GM19467 (cell line): ENCODE data around the gene HFE.
"Not testable (repeated sequence)": the region's sequence is repeated elsewhere in the genome, so short reads cannot be mapped to it uniquely, and the experiment has no call there.

Source experiments
- ATAC-seq: cut with Tn5 transposase; IDR thresholded peaks from one replicate; pipeline ENCODE4 v1.9.1; 2021; ENCODE audit warnings: mild to moderate bottlenecking, moderate library complexity; ENCODE audit not compliant: unreplicated experiment

Gene HFE, protein sequence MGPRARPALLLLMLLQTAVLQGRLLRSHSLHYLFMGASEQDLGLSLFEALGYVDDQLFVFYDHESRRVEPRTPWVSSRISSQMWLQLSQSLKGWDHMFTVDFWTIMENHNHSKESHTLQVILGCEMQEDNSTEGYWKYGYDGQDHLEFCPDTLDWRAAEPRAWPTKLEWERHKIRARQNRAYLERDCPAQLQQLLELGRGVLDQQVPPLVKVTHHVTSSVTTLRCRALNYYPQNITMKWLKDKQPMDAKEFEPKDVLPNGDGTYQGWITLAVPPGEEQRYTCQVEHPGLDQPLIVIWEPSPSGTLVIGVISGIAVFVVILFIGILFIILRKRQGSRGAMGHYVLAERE

DNA sequence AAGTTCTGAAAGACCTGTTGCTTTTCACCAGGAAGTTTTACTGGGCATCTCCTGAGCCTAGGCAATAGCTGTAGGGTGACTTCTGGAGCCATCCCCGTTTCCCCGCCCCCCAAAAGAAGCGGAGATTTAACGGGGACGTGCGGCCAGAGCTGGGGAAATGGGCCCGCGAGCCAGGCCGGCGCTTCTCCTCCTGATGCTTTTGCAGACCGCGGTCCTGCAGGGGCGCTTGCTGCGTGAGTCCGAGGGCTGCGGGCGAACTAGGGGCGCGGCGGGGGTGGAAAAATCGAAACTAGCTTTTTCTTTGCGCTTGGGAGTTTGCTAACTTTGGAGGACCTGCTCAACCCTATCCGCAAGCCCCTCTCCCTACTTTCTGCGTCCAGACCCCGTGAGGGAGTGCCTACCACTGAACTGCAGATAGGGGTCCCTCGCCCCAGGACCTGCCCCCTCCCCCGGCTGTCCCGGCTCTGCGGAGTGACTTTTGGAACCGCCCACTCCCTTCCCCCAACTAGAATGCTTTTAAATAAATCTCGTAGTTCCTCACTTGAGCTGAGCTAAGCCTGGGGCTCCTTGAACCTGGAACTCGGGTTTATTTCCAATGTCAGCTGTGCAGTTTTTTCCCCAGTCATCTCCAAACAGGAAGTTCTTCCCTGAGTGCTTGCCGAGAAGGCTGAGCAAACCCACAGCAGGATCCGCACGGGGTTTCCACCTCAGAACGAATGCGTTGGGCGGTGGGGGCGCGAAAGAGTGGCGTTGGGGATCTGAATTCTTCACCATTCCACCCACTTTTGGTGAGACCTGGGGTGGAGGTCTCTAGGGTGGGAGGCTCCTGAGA is at the start of gene HFE:
Gene HFE (plus strand): TSS at position 146 of the 832 bp plus-strand sequence. CDS start 12 bp downstream, at position 158.
- no peak for ATAC-seq

DNA sequence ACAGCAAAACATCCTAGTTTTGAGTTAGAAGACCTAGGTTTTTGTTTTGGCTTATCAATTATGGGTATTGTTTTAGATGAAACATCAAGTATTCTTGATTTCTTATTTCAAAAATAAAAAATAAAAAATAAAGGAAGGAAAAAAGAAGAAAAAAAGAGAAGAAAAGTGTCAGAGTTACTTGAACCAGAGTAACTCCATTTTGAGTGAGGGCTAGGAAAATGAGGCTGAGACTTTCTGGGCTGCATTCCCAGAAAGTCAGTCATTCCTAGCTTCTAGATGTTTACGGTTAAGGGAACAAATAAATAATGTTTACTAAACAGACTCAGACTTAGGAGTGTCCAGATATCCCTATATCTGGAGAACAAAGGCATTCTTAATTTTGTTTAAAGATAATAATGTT is 45.3 kb upstream of the HFE start:
- ATAC-seq, result no peak

DNA sequence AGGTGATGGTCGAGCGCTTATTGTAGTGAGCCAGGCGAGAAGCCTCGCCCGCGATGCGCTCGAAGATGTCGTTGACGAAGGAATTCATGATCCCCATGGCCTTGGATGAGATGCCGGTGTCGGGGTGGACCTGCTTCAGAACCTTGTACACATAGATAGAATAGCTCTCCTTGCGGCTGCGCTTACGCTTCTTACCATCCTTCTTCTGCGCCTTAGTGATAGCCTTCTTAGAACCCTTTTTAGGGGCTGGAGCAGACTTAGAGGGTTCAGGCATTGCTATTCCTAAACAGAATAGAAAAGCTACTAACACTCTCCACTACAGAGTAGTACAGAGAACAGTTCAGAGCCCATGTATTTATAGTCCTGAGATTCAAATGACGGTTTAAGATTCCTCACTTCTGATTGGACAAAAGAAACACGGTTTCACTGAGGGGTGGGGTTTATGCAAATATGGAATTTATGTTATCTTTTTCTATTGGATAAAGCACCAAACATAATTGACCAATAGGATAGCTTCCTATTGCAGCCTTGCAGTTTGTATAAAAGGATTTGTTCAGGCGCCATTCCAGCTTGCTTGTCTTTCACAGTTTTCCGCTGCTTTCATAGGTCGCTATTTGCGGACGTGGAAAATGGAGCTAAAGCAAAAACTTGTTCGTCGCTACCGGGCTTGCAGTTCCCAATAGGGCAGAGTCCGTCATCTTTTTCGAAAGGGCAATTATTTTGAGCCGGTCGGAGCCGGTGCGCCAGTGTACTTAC is 43.7 kb upstream of the HFE start:
- ATAC-seq, result peak; percentile 46

DNA sequence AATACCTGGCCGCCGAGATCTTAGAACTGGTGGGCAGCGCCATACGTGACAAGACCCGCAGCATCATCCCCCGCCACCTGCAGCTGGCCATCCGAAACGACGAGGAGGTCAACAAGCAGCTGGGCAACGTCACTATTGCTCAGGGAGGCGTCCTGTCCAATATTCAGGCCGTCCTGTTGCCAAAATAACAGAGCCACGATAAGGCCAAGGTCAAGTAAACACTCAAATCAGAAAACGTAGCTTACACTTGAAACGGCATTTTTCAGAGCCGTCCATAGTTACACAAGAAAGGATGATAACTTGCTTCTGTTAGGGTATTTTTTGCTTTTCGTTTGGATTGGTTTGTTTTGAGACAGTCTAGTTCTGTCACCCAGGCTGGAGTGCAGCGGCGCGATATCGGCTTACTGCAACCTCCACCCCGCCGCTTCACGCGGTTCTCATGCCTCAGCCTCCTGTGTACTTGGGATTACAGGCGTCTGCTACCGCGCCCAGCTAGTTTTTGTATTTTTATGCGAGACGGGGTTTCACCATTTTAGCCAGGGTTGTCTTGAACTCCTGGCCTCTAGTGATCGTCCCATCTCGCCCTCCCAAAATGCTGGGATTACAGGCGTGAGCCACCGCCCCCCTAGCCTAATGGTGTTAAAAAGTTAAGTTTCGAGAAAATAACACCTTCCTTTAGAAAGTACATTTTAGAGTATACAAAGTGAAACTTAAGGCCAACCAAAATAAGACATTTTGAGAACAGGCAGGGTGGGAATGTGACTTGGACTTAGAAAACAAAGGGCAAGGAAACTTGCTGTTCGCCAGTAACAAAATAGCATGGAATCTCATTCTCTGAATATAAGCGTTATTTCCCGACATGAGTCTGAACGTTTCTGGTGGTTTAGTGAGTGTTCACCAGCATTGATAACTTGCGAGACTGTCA is 42.8 kb upstream of the HFE start:
- ATAC-seq, result peak; percentile 32

DNA sequence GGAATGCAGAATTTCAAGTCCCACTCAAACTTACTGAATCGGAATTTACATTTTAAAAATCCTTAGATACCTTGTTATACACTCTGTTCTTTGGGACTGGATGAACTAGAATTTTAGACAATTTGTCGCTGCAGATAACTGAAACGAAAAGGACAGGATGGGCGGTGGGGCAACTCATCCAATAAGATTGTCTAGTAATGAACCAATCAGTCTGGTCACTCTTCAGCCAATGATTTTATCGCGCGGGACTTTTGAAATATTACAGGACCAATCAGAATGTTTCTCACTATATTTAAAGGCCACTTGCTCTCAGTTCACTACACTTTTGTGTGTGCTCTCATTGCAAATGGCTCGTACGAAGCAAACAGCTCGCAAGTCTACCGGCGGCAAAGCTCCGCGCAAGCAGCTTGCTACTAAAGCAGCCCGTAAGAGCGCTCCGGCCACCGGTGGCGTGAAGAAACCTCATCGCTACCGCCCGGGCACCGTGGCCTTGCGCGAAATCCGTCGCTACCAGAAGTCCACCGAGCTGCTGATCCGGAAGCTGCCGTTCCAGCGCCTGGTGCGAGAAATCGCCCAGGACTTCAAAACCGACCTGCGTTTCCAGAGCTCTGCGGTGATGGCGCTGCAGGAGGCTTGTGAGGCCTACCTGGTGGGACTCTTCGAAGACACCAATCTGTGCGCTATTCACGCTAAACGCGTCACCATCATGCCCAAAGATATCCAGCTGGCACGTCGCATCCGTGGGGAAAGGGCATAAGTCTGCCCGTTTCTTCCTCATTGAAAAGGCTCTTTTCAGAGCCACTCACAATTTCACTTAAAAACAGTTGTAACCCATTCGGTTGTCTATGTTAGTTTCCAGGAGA is 41.9 kb upstream of the HFE start:
- peak; percentile 49 for ATAC-seq

DNA sequence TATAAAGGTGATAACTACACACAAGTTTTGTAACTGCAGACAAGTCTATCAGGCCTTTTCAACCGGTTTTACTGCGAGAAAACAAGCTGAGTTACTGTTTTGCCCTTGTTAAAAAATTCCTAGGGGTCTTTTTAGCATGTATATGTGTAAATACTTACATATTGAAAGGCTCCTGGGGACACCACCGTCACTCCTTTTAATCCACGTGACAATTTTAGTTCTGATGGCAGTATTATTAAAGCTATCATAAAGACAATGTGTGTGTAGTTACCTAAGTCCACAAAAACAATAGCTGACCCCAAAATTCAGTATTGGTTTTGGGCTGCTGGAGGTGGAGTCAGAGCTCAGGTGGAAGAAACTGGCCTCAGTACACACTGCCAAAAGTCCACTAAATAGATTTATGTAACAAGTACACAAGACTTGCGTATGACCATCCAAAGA is 41.3 kb upstream of the HFE start:
- no peak for ATAC-seq

DNA sequence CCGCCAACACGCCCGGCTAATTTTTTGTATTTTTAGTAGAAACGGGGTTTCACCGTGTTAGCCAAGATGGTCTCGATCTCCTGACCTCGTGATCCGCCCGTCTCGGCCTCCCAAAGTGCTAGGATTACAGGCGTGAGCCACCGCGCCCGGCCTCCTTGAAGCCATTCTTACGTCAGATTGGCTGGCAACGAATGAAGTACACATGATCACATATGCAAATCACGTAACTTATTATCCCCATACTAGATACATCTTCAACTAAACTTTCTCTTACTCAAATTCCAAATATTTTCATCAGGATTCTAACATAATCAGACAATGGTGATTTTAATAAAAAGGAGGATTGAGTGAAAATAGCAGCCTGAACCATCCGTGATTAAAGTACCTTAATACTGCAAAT is 39.9 kb upstream of the HFE start:
- ATAC-seq, result not testable (repeated sequence)

DNA sequence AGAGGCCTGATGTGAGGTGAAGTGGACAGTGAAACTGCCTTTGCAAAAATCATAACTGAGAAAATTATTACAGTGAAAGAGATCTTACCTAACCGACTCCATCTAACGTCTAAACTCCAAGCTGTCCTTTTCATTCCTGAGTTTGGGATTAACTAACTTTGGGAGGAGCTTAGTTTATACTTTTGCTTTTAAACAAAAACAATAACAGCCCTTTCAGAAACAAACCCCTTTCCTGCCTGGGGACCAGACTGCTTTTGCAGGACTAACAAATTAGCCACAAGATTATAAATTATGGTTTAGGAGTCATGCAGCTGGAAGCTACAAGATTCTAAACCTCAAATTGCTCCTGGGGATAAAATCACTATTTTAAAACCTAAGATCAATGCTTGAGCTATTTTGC is 38.6 kb upstream of the HFE start:
- ATAC-seq, result no peak

DNA sequence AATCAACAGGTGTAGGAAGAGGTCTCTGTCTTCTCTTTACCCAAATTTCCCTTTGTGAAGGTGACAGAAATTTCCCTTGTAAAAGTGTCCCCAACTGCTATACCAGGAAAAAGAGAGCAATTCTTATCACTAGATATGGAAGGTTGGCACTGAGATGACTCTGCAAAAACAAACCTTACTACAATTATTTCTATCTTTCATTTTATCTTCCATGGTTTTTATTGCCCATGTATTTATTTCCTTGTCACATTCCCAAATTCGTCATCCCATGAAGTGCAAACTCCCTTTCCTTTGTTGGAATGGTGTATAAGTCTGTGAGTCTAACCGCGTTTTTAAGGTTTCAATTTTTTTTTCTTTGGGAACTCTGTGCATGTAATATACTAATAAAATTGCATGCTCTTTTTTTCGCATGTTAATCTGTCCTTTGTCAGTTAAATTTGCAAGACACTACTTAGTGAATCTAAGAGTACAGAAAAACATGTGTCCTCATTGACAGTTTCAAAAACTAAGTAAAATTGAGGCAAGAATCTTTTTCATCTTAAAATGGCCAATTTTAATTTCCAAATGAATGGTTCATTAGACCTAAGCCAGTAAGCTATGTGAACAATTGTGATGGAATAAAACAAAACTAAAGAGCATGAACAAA is 35.4 kb upstream of the HFE start:
- ATAC-seq, result no peak

DNA sequence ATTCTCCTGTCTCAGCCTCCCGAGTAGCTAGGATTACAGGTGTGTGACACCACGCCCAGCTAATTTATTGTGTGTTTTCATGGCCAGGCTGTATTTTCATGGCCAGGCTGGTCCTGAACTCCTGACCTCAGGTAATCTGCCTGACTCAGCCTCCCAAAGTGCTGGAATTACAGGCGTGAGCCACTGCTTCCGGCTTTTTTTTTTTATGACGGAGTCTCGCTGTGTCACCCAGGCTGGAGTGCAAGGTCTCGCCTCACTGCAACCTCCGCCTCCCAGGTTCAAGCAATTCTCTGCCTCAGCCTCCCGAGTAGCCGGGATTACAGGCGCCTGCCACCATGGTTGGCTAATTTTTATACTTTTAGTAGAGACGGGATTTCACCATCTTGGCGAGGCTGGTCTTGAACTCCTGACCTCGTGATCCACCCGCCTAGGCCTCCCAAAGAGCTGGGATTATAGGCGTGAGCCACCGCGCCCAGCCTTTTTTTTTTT is 34.4 kb upstream of the HFE start:
- not testable (repeated sequence) for ATAC-seq

DNA sequence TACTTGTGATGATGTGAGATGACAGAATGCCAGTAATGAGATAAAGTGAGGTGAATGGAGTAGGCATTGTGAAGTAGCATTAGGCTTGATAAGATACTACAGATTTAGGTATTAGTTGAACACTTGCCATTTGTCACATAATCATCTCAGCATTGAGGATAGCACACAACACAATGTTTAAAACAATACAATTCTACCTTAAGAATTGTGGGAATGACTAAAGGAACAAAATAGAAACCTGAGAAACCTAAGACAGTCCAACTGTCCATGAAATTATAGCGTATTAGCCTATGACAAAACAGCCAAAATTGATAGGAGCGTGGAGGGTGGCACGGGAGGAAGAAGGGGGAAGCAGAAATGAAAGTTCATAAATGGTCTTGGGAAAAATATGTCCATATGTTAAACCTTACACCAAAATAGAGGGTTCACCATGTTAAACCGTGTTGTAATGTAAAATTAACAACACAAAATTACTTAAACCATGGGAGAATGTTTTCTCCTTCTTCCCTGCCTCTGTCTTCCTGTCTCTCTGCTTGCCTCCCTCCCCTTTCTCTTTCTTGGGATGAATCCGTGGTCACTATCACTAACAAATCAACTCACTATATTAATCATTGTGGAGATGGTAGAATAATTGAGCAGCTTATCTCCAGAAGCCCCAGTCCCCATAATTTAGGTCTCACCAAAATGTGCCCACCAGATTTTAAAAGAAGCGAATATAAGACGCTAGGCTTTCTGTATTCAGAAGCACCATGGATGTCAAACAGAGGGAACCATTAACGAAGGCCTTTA is 33.0 kb upstream of the HFE start:
- no peak for ATAC-seq

DNA sequence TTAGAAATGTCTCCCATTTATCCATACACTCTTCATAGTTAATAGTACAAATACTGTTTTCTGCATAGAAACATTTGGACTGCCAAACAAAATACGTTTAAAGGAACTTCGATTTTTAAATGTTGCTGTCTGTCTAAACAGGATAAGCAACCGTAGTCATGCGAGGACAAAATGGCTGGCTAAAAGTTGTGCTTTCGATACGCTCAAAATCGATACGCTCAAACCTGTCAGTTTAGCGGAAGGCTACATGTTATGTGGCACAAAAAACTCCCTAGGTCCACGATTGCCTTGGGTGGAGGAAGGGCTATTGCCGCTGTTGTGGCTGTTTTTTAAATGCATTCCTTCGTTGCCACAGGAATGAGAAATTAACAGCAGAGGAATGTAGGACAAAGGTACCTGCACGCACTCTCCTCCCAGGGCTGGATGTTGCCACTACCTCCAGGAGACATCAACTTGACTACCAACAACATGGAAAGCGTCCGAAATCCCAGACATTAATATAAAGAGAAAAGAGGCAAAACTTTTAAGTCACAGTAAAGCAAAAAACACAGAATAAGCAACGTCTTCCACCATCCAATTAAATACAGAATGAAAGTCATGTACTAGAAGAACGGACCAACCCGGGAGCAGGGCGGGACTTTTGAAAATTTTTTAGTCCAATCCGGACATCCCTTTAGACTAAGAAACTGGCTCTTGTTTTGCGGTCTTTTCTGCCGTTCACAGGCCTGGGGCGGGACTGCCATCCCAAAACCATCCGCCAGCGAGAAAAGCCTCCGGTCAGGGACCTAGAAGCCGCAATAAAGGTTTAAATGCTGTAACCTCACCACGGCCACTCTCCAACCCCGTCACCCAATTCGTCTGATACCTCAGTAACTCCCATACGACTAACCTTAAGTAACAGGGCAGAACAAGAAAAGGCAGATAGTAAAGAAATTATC is 32.2 kb upstream of the HFE start:
- peak; percentile 45 for ATAC-seq

DNA sequence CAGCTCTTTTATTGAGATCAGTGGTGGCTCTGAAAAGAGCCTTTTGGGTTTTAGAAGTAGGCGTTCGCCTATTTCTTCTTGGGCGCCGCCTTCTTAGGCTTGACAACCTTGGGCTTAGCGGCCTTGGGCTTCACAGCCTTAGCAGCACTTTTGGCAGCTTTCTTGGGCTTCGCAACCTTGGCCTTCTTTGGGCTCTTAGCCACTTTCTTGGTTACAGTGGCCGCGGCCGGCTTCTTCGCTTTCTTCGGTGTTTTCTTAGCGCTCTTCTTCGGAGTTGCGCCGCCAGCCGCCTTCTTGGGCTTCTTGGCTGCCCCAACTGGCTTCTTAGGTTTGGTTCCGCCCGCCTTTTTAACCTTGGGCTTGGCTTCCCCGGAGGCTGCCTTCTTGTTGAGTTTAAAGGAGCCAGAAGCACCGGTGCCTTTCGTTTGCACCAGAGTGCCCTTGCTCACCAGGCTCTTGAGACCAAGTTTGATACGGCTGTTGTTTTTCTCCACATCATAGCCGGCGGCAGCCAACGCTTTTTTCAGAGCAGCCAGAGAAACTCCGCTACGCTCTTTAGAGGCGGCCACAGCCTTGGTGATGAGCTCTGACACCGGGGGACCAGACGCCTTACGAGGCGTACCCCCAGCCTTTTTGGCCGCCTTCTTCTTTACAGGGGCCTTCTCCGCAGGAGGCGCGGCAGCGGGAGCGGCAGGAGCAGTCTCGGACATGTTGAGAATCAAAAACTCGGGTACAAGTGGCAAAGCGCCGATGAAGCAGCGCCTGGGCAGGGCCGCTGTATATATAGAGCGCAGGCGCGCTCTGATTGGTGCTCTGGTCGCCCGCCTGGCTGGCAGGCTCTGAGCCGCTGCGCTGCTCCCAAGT is 31.3 kb upstream of the HFE start:
- ATAC-seq, result peak; percentile 73

DNA sequence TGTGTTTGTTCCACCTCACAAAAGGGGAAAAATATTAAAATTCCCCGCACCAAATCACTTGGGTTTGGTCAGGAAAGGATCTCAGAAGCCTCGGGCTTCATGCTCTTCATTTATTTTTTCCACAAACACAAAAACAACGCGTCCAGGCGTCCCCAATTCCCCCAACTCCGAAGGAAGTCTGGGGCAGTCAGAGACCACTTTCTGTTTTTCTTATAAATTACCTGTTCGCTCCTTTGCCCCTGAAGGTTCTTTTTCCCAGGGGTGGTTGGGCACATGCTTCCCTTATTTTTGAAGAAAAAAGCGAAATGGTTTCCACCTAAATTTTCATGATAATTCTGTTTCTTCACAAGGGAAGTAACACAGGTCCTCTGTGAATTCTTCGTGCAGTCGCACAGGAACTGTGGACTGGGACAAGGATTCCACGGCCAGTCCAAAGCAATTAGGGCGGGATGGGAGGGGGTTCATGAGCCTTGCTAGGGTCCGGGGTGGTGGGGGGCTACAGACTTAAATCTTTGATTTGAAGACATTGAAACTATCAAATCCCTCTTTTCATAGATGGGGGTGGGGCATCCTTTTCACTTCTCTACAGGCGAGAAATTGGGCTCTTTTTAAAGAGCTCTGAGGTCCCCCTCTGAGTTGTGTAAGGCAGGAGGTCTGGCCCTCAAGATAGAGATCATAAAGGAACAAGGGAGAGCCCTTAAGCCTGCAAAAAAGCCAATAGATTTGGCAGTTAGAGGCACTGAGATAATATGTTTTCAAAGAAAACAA is 30.5 kb upstream of the HFE start:
- ATAC-seq, result no peak

DNA sequence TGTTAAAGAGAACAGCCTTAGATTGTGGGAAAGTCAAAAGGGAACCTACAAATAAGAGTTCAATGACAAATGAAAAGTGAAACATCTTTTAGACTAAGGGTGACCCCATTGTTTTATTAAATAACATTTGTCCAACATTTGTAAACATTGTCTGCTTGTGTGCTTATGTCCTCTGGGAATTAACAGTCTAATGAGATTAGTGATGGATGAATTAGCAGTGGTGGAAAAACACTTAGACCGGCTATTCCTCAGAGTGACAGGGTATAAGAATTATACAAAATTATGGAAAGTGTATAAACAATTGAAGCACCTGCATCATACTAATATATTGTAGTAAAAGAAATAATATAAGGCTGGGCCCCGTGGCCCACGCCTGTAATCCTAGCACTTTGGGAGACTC is 29.3 kb upstream of the HFE start:
- ATAC-seq, result no peak
